HG03139 (cell line): Measurements from ENCODE around the gene FMN1.
A peak's percentile ranks its signal among the peaks of the same experiment; 100 is the strongest.

ENCODE experiments used
- ATAC-seq: cut with Tn5 transposase; IDR thresholded peaks from one replicate; pipeline ENCODE4 v1.9.1; 2021; ENCODE audit not compliant: unreplicated experiment

Gene FMN1

GRCh38 chr15:32739522-32740063 lies 454.9 kb downstream of the FMN1 start:
- no peak for ATAC-seq

- ATAC-seq = no peak
Measured at GRCh38 chr15:32738666-32739065, 455.8 kb downstream of the FMN1 start.

- ATAC-seq = no peak
Measured at GRCh38 chr15:32737304-32737703, 457.2 kb downstream of the FMN1 start.

- no peak for ATAC-seq
Measured at GRCh38 chr15:32736701-32737061, 457.8 kb downstream of the FMN1 start.

- no peak for ATAC-seq
Measured at GRCh38 chr15:32735989-32736700, 458.4 kb downstream of the FMN1 start.

- ATAC-seq = no peak
Measured at GRCh38 chr15:32733281-32733680, 461.2 kb downstream of the FMN1 start.

- ATAC-seq = no peak
Measured at GRCh38 chr15:32732574-32733157, 461.8 kb downstream of the FMN1 start.

- no peak for ATAC-seq
Measured at GRCh38 chr15:32730677-32731654, 463.5 kb downstream of the FMN1 start.

- ATAC-seq = no peak
Measured at GRCh38 chr15:32729700-32730395, 464.7 kb downstream of the FMN1 start.

GRCh38 chr15:32723171-32723948 lies 471.2 kb downstream of the FMN1 start:
- peak; percentile 92 for ATAC-seq

GRCh38 chr15:32722136-32722535 lies 472.4 kb downstream of the FMN1 start:
- ATAC-seq = no peak

GRCh38 chr15:32721596-32721995 lies 472.9 kb downstream of the FMN1 start:
- ATAC-seq = no peak

GRCh38 chr15:32718821-32719716 lies 475.4 kb downstream of the FMN1 start:
- no peak for ATAC-seq

GRCh38 chr15:32718227-32718820 lies 476.2 kb downstream of the FMN1 start:
- ATAC-seq = no peak

- no peak for ATAC-seq
Measured at GRCh38 chr15:32717426-32718226, 476.9 kb downstream of the FMN1 start, which contains the start of gene GREM1. Gene GREM1 (plus strand): TSS chr15:32718004. CDS start chr15:32730691, 12,687 bp downstream.

GRCh38 chr15:32716915-32717425 lies 477.5 kb downstream of the FMN1 start:
- no peak for ATAC-seq

- ATAC-seq = no peak
Measured at GRCh38 chr15:32716216-32716914, 478.1 kb downstream of the FMN1 start.
